Smooth muscle cell (in vitro differentiated cells): ENCODE data around the gene MMP14. TPM values are rescaled to one million over a fixed set of nuclear protein-coding genes. Genes with fewer than 3 reads are reported as not detected.

Experiments used
- DNase-seq: peaks from one replicate; lab custom pipeline; 2025; ENCODE audit not compliant: unreplicated experiment; lab: John Stamatoyannopoulos, UW
- H2AFZ ChIP-seq: fragments of 200-600 bp; sonication (generic); 2 replicates; pipeline ENCODE4 v1.6.0; 2016; ENCODE audit warnings: antibody characterized with exemption, low read depth, mild to moderate bottlenecking
- H3F3A ChIP-seq: fragments of 200-600 bp; sonication (generic); 2 replicates; pipeline ENCODE4 v1.6.0; 2017; ENCODE audit warnings: antibody characterized with exemption, low read depth
- H3K27ac ChIP-seq: fragments of 200-600 bp; sonication (generic); 2 replicates; pipeline ENCODE4 v1.5.1; 2016; ENCODE audit warnings: low read depth, mild to moderate bottlenecking
- H3K27me3 ChIP-seq: fragments of 200-600 bp; sonication (generic); 2 replicates; pipeline ENCODE4 v1.6.1; 2016; ENCODE audit warnings: low read depth, mild to moderate bottlenecking
- H3K36me3 ChIP-seq: fragments of 200-600 bp; sonication (generic); 2 replicates; pipeline ENCODE4 v1.5.1; 2016; ENCODE audit warnings: low read depth
- H3K4me1 ChIP-seq: fragments of 200-600 bp; sonication (generic); 2 replicates; pipeline ENCODE4 v1.5.1; 2016; ENCODE audit warnings: low read depth
- H3K4me2 ChIP-seq: fragments of 200-600 bp; sonication (generic); 2 replicates; pipeline ENCODE4 v1.6.0; 2016; ENCODE audit warnings: mild to moderate bottlenecking
- H3K4me3 ChIP-seq: fragments of 200-600 bp; sonication (generic); 2 replicates; pipeline ENCODE4 v1.5.1; 2016; ENCODE audit warnings: mild to moderate bottlenecking
- H3K79me2 ChIP-seq: fragments of 200-600 bp; sonication (generic); 2 replicates; pipeline ENCODE4 v1.6.0; 2016; ENCODE audit warnings: low read depth, mild to moderate bottlenecking
- H3K9ac ChIP-seq: fragments of 200-600 bp; sonication (generic); 2 replicates; pipeline ENCODE4 v1.6.0; 2016; ENCODE audit warnings: low read depth
- H3K9me3 ChIP-seq: fragments of 200-600 bp; sonication (generic); replicated peaks from 2 replicates; pipeline ENCODE4 v1.5.1; 2016; ENCODE audit warnings: low read depth
- H4K20me1 ChIP-seq: fragments of 200-600 bp; sonication (generic); 2 replicates; pipeline ENCODE4 v1.6.0; 2016; ENCODE audit warnings: low read depth
- WGBS: methylation state at CpG from one replicate; pipeline ENCODE4 v1.1.7; 2016; ENCODE audit warnings: low lambda C conversion rate; 5-methylcytosine and 5-hydroxymethylcytosine counted together
- polyA plus RNA-seq: library from polyadenylated mRNA; unstranded; fragments of >200 nt; fragmentation: Nextera tagmentation; extraction: Ambion mirVana; gene quantifications from 2 replicates; pipeline ENCODE4 v1.2.1, GENCODE V29; 2016
- total RNA-seq: library from RNA; depleted of rRNA; stranded (reverse); fragments of >200 nt; gene quantifications from 2 replicates; pipeline ENCODE4 v1.2.3, GENCODE V29; 2014
- TF ChIP-seq, protein P1 (sequence below): fragments of 200-600 bp; sonication (generic); IDR thresholded peaks from 2 replicates; pipeline ENCODE4 v1.5.1; 2017; ENCODE audit warnings: borderline replicate concordance, mild to moderate bottlenecking, antibody characterized with exemption; ENCODE audit not compliant: insufficient read depth, poor library complexity, severe bottlenecking

The MMP14 gene
- total and polyA plus RNA-seq, 2 experiments from 2014 or later: 58.1 to 444 TPM

DNA sequence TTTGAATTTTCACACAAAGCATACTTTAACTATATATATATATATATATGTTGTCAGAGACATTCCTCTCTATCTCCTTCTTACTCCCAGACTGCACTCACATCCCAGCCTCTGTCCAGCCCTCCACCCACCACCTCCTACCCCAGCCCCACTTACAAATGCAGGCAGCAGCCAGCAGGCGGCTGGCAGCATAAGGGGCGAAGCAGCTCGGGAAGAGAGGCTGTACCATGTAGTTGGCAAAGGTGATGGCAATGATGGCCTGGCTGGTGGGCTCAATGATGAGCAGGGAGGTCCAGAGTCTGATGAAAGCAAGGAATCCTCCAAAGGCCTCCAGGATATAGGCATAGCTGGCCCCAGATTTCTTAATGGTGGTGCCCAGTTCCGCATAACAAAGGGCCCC, 23.6 kb upstream of the MMP14 start:
- 83% methylated on average over 4 of the region's 4 CpGs for WGBS
- Histone ChIP-seq H3K9ac (no peak overlapping the region), H3K4me2 (no peak overlapping the region), H2AFZ (no peak overlapping the region), H3K4me3 (no peak overlapping the region), H3K27me3 (no peaks in the 10 kb centered on the region), H3F3A (no peaks in the 10 kb centered on the region), H3K9me3 (no peaks in the 10 kb centered on the region), H3K79me2 (no peaks in the 10 kb centered on the region), H3K4me1 (peaks cover 13% of the 10 kb centered on the region), H4K20me1 (no peaks in the 10 kb centered on the region), H3K27ac (no peak overlapping the region), H3K36me3 (no peaks in the 10 kb centered on the region)
- TF ChIP-seq, protein P1, sequence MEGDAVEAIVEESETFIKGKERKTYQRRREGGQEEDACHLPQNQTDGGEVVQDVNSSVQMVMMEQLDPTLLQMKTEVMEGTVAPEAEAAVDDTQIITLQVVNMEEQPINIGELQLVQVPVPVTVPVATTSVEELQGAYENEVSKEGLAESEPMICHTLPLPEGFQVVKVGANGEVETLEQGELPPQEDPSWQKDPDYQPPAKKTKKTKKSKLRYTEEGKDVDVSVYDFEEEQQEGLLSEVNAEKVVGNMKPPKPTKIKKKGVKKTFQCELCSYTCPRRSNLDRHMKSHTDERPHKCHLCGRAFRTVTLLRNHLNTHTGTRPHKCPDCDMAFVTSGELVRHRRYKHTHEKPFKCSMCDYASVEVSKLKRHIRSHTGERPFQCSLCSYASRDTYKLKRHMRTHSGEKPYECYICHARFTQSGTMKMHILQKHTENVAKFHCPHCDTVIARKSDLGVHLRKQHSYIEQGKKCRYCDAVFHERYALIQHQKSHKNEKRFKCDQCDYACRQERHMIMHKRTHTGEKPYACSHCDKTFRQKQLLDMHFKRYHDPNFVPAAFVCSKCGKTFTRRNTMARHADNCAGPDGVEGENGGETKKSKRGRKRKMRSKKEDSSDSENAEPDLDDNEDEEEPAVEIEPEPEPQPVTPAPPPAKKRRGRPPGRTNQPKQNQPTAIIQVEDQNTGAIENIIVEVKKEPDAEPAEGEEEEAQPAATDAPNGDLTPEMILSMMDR: no peak
- DNase-seq: no peak

DNA sequence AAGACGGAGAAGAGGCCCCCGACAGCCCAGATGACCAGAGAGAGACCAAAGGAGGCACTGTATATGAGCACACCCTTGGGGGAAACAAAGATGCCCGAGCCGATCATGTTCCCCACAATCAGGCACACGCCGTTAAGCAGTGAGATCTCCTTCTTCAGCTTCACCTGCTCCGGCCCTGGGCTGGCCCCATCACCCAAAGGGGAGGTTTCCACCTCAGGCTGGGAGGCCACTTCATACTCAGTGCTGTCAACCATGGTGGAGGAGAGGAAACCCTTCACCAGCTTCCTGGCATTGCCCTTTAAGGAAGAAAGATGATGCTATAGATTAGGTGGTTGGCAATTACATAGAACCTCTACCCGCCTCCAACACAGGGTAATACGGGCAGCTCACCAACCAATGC, 23.2 kb upstream of the MMP14 start:
- Histone ChIP-seq H3K4me2 (no peak overlapping the region), H3K9ac (no peak overlapping the region), H4K20me1 (no peaks in the 10 kb centered on the region), H3K9me3 (no peaks in the 10 kb centered on the region), H2AFZ (no peak overlapping the region), H3K27ac (no peak overlapping the region), H3K4me3 (no peak overlapping the region), H3K79me2 (no peaks in the 10 kb centered on the region), H3K4me1 (peaks cover 13% of the 10 kb centered on the region), H3K36me3 (no peaks in the 10 kb centered on the region), H3K27me3 (no peaks in the 10 kb centered on the region), H3F3A (no peaks in the 10 kb centered on the region)
- DNase-seq: no peak
- 85% methylated on average over 9 of the region's 9 CpGs for WGBS
- TF ChIP-seq, protein P1: no peak

DNA sequence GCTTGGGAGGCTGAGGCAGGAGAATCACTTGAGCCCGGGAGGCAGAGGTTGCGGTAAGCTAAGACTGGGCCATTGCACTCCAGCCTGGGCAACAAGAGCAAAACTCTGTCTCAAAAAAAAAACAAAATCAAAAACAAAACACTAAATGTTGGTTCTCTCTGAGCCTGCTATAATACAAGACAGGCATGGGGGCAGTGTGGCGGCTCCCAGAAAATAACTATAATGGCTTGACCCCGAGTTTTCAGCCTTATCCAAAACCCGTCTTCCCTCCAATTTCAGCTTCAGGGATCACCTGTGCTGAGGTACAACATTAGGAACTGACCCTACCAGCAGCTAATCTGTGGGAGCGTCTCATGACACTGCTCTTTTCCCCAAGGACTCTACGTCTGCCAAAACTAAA, 22.0 kb upstream of the MMP14 start:
- Histone ChIP-seq H3K9me3 (no peaks in the 10 kb centered on the region), H3K27ac (no peak overlapping the region), H3K9ac (no peak overlapping the region), H3K36me3 (no peaks in the 10 kb centered on the region), H3F3A (peaks cover 7% of the 10 kb centered on the region), H3K79me2 (no peaks in the 10 kb centered on the region), H4K20me1 (no peaks in the 10 kb centered on the region), H3K4me3 (peak overlapping the region; percentile 33), H2AFZ (no peak overlapping the region), H3K27me3 (no peaks in the 10 kb centered on the region), H3K4me2 (peak overlapping the region; percentile 70), H3K4me1 (peaks cover 13% of the 10 kb centered on the region)
- TF ChIP-seq, protein P1: no peak
- DNase-seq: no peak
- WGBS: 83% methylated on average over 7 of the region's 7 CpGs

DNA sequence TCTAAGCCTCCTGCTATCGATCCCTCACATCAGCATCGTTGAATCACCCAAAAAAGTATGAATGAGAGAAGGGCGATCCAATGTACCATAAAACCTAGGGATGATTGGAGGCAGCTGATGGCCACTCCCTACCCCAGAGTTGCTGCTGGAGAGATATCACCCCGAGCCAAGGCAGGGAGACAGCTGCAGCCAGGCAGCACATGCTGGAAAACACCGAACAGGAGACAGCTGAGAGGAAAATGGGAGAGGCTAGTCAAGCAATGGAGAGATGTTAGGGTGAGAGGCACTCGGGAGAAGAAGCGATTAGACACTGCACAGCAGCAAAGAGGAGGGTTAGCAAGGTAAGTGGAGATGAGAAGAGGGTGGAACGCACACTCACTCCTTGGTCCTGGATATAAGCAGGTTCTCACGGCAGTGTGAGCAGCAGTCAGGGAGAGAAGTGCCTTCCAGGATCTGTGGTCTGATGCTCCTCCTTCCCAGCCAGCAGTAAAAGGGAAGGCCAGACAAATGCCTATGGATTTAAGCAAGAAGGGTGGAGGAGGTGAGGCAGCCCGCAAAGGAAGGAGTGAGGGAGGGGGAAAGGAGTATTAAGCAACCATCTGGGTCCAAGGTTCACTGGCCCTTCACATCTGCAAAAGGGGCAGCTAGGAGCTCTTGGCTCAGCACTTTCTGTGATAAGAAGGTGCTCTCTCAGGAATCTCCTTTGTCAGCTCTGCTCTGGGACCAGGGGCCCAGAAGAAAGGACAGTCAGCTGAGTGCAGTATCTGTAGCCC, 21.3 kb upstream of the MMP14 start, which contains the start of gene SLC7A7:
Gene SLC7A7 (minus strand): TSS at position 495 of the 773 bp plus-strand sequence. CDS start 2,037 bp downstream, outside the sequence.
- Histone ChIP-seq H3K36me3 (no peaks in the 10 kb centered on the region), H3K27me3 (no peaks in the 10 kb centered on the region), H3K4me3 (peak within 1 kb of the TSS; percentile 33), H3K4me2 (peak within 1 kb of the TSS; percentile 70), H3K27ac (peak within 1 kb of the TSS; percentile 66), H4K20me1 (no peaks in the 10 kb centered on the region), H3F3A (peaks cover 14% of the 10 kb centered on the region), H3K4me1 (peaks cover 13% of the 10 kb centered on the region), H3K9me3 (no peaks in the 10 kb centered on the region), H3K9ac (no peak within 1 kb of the TSS), H2AFZ (peak within 1 kb of the TSS; percentile 80), H3K79me2 (no peaks in the 10 kb centered on the region)
- 46% methylated on average over 10 of the region's 10 CpGs for WGBS
- no peak for DNase-seq
- TF ChIP-seq, protein P1: no peak
